Cardiac fibroblast (primary cell): Measurements from ENCODE around the gene SLC41A1.
A peak's percentile ranks its signal among the peaks of the same experiment; 100 is the strongest.

Source experiments
- DNase-seq, 2 donors: peaks; one replicate each; pipeline versions ENCODE4 v3.0.0 to v3.0.0-alpha.2; 2010; ENCODE audit warnings: low read depth in 2 of 2
- H3K4me3 ChIP-seq, 2 donors: replicated peaks in 1 of 2; 1 replicate in 1 of 2; 2 replicates in 1 of 2; pipeline ENCODE4 v1.5.1; 2011; ENCODE audit warnings: low read depth in 2 of 2, low read length in 2 of 2, mild to moderate bottlenecking in 2 of 2, moderate library complexity in 1 of 2
- CTCF ChIP-seq: IDR thresholded peaks from one replicate; pipeline ENCODE4 v1.5.1; 2011; ENCODE audit warnings: low read depth, mild to moderate bottlenecking, low read length, inconsistent platforms

The SLC41A1 gene

DNA sequence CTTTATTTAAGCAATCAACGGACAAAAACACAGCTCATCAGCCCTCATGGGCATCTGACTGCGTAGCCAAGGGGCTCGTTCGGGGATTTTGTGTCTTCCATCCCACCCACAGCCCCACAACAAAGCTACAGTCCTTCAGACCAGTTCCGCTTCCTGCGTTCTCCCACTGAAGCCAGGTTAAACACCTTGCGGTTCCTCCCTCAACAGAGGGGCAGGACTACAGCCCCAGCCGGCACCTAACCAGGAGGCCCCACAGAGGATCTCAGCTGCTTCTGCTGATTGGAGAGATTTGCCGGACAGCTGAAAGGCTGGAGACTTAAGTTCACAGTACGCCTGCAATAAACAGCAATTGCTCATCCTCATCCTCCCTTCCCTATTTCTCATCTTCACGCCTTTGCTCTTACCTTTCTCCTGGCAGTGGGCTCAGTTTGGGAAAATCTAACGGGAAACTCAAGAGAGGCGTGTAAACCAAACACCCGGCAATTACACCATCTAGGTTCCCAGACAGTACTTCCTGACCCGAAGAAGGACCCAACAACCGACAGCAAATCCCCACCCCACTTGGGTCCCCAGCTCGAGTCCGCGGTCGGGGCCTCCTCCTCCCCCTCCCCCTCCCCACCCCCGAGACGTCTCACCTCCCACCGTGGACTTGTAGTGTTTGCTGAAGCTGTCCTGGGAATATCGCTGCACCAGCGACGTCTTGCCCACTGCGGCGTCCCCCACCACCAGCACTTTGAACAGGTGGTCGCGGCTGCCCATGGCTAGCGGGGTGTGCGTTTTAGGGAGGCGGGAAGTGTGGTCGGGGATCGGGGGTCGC lies 38.6 kb downstream of the SLC41A1 start:
- peak; percentile 14 to 15 for DNase-seq
- H3K4me3 ChIP-seq = peak overlapping the region; percentile 88 to 93
- no peak for TF ChIP-seq CTCF

DNA sequence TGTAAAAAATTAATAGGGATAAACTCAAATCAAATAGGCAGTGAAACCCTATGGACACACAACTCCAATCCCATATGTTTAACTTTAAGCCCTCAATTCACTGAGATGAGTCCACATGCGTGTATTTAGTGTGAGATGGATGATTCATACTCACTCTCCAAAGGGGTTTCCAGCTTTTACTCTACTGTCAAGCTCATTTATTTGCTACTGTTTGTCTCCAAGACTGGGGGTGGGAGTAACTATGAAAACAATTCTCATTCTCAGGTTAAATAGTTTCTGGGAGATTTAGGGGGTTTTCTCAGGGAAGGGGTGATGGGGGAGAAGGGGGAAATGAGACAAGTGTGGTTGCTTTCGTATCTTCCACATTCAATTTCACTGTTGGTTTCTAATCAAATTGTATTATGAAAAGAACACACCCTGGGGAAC lies 40.4 kb downstream of the SLC41A1 start:
- no peak for TF ChIP-seq CTCF
- no peak for DNase-seq
- no peak overlapping the region for H3K4me3 ChIP-seq

DNA sequence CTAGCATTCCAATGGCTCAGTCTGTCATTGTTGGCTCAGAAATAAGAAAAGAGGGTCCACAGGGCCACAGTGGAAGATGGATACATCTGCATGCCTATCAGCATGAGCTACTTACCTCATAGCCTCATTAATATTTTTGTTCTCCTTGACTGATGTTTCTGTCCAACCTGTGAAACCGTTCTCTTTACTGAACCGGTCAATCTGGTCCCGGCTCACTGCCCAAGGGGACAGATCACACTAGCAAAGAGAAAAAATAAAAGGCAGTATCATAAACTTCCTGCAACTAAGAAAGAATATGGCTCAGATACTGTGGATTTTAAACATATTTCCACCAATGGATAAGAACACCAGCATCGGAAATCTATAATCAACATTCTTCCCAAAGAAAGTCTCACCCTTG lies 42.4 kb downstream of the SLC41A1 start:
- no peak for DNase-seq
- no peak overlapping the region for H3K4me3 ChIP-seq
- TF ChIP-seq CTCF = no peak

DNA sequence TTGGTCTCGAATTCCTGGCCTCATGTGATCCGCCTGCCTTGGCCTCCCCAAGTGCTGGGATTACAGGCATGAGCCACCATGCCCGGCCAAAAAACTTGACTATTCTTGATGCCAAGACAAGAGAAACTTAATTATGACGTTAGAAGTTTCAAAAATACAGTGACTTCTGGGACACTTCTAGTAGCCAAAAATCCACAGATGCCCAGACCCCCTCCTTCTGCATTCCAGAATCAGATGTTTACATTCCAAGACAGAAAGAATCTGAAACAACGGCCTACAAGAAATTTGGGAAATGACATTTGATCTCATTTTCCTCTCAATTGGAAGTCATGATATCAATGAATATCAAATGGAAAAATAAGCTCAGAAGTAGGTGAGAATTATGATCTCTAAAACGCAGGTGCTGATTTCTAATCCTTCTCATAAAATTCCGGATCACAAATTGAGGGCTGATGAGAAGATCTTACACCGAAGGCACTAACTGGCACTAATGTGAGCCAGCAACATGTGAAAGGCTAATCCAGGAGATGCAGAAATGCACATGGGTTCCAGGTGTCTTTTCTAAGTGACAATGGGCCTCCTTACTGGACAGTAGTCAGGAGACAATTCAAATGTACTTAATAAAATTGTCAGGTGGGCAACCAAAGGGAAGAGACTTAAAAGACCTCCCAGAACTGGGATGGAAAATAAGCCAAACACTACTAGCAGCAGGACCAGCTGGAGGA lies 43.2 kb downstream of the SLC41A1 start:
- H3K4me3 ChIP-seq = no peak overlapping the region
- no peak for DNase-seq
- no peak for TF ChIP-seq CTCF

DNA sequence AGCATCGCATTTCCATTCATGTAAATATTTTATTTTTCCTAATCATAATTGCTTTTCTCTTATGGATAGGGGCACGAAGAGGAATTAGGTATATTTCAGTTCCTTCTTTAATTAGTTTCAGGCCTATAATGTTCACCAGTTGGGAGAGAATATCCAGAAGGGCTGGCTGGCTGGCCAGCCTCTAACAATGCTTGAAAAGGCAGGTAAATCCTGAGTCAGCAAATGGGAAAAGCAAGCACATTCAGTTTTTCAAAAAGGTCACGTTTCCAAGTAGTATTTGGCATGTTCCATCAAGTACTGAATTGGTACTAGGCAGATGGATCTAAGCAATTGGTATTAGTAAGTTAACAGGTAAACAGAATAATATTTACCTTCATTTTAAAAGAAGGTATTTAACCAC lies 45.8 kb downstream of the SLC41A1 start:
- no peak overlapping the region for H3K4me3 ChIP-seq
- no peak for TF ChIP-seq CTCF
- no peak for DNase-seq

- H3K4me3 ChIP-seq = no peak overlapping the region
- no peak for DNase-seq
- no peak for TF ChIP-seq CTCF
Measured at GRCh38 chr1:205766570-205766969, 46.4 kb downstream of the SLC41A1 start.
